ENCODE measurements around the gene DHRS4L2. TPM values are rescaled to one million over a fixed set of nuclear protein-coding genes. Genes with fewer than 3 reads are reported as not detected.
"Not testable (repeated sequence)": the region's sequence is repeated elsewhere in the genome, so short reads cannot be mapped to it uniquely, and the experiment has no call there.

Gene DHRS4L2
- total RNA-seq, 1 donor from 2014 or later: 8.3 TPM

DNA sequence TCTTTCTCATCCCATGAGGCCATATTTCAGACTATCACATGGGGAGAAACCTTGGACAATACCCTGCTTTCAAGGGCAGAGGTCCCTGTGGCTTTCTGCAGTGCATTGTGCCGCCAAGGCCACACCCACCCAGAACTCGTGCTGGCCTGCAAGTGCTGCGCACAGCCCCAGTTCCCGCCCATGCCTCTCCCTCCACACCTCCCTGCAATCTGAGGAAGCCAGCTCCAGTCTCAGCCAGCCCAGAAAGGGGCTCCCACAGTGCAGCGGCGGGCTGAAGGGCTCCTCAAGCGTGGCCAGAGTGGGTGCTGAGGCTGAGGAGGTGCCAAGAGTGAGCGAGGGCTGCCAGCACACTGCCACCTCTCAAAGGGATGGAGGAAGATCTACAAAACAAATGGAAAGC is 15.6 kb upstream of the DHRS4L2 start:
- not testable (repeated sequence) for DNase-seq (ENCODE audit: low read depth)

DNA sequence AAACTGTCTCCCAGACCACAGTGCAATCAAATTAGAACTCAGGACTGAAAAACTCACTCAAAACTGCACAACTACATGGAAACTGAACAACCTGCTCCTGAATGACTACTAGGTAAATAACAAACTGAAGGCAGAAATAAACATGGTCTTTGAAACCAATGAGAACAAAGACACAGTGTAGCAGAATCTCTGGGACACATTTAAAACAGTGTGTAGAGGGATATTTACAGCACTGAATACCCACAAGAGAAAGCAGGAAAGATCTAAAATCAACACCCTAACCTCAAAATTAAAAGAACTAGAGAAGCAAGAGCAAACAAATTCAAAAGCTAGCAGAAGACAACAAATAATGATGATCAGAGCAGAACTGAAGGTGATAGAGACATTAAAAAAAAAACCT is 14.7 kb upstream of the DHRS4L2 start:
- not testable (repeated sequence) for DNase-seq (ENCODE audit: low read depth)

DNA sequence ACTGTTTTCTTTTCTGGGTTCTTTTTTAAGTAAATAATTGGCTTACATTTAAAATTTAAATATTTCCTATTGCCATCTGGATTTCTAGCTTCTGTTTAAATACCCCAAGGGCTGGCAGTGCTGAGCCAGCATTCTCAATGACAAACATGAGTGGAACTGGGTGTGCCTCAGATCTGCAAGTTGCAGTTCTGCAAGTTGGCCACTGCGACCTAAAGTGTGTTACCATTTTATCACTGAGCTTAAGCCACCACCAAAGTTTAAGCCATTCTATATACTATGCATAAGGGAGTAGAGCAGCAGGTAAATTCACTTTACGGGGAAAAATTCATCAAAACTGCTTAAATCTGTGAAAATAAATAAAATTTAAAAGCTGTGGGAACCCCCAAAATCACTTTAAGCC is 11.5 kb upstream of the DHRS4L2 start:
- not testable (repeated sequence) for DNase-seq (ENCODE audit: low read depth)

DNA sequence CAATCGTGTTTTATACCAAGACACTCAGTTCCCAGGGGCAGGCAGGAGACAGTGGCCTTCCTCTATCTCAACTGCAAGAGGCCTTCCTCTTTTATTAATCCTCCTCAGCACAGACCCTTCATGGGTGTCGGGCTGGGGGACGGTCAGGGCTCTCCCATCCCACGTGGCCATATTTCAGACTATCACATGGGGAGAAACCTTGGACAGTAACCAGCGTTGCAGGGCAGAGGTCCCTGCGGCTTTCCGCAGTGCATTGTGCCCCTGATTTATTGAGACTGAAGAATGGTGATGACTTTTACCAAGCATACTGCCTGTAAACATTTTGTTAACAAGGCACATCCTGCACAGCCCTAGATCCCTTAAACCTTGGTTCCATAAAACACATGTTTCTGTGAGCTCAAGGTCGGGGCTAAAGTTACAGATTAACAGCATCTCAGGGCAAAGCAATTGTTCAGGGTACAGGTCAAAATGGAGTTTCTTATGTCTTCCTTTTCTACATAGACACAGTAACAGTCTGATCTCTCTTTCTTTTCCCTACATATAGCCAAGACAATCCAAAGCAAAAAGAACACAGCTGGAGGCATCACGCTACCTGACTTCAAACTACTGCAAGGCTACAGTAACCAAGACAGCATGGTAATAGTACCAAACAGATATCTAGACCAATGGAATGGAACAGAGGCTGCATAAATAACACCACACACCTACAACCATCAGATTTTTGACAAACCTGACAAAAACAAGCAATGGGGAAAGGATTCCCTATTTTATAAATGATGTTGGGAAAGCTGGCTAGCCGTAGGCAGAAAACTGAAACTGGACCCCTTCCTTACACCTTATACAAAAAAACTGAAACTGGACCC is 6.5 kb upstream of the DHRS4L2 start:
- peak; percentile 30 for DNase-seq (ENCODE audit: low read depth)

DNA sequence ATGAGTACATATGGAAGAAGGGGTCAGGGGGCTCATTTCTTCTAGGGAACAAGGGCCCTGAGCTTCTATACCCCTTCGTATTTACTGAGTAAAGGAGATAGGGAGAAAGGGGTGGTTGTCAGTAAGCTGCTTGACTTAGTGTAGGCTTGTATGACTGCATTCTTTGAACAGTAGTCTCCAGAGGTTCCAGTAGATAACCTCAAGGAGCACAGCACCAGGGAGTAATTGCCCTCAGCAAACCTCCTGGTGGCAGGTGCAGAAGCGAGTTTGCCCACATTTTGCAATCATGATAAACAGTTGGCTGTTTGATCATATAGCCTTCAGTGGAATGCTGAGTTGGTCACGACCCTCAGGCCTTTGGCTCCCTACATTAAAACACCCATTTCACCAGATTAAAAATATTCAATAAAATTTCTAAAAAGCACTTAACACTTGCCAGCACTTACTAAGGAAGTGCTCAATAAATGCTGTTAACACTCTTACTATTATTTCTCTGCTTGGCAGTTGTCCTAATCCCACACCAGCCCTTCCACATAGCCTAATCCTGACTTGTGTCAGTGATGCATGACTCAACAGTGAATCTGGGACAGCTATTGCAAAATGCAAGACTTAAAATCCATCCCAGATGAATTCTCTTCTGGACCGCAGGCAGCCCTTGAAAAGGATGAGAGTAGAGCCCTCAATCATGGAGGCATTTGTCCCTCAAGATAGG is 3.7 kb upstream of the DHRS4L2 start:
- DNase-seq (ENCODE audit: low read depth): peak; percentile 54

DNA sequence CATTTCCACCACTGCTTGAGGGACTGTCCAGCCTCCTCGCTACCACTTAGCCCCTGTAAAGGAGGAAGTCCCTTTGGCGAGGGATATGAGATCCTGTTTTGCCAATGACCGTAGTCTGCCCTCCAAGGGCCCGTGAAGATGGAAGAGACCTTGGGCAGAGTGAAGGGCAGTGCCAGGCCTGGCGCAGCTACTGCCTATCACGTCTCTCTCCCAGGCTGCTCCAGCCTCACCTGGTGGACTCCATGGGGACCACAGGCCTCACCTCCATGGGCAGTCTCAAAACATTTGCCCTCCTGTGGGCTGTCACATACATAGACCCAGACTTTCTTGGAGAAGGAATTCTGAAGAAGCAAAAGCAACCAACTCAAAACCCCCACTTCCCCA is 514 bp upstream of the DHRS4L2 start:
- not testable (repeated sequence) for DNase-seq (ENCODE audit: low read depth)

DNA sequence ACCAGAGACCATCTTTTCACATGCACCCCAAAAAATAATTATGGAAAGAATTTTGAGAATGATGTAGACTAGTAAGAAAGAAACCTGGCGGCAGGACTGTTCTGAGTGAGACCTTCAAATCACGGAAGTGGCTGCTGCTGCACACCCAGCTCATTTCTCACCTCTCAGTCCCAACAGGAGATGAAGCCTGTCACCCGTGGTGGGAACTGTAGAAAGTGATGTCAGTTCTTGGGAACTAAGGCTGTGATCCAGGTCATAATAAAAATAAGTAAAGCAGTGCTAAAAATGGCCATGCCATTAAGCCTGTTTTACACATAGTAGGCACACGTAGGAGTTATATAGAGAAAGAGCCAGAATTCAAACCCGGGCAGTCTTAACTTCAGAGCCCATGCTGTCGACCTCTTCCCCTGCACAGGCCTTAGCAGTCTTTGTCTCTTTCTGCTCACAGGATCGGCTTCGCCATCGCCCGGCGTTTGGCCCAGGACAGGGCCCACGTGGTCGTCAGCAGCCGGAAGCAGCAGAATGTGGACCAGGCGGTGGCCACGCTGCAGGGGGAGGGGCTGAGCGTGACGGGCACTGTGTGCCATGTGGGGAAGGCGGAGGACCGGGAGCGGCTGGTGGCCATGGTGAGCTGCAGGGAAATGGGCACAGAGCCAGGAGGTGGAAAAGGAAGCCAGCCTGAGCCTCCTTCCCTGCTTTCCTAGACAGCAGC is 1.2 kb downstream of the DHRS4L2 start:
- not testable (repeated sequence) for DNase-seq (ENCODE audit: low read depth)

DNA sequence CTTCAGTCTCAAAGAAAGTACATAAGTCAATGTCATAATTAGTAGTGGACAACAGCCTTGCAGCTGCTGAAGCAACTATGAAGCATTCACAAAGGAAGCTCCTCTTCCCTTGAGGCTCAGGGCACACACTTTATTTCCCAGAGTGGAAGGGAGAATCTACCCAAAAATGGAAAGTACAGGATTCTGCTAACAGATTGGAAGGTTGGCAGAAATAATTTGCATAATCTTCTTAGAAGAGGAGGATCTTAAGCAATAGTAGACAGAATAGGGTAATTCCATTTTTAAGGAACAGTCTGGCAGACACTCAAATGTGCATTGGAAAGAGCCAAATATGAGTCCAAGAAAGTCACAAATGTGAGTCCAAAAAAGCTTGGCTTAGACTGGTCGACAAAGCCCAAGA is 2.2 kb downstream of the DHRS4L2 start:
- DNase-seq (ENCODE audit: low read depth): not testable (repeated sequence)

DNA sequence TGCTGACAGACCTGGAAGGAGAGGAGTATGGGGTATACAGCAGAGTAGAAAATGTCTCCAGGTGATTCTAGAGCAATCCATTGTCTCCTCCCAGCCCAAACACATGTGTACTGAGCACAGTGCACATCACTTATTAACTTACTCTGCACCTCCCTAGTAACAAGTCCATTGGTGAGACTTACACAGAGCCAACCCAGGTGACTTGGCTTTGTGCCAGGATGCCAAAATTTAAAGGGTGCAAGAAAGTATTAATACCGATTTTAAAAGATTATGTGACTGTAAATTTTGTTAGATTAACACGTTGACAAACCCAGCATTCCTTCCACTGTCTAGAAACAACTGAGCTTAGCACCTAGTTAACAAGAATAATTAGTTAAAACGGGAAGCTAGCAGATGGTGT is 4.3 kb downstream of the DHRS4L2 start:
- DNase-seq (ENCODE audit: low read depth): not testable (repeated sequence)

DNA sequence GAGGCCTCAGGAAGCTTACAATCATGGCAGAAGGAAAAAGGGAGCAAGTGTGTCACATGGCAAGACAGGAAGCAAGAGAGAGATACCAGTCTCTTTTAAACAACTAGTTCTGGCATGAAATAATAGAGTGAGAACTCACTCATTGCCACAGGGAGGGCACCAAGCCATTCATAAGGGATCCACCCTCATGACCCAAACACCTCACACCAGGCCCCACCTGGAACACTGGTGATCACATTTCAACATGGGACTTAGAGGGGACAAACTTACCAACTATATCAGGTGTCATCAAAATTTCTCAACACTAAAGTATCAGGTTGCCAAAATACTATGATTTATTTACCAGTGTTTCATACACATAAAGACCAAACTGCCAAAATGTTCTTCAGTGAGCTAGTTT is 7.3 kb downstream of the DHRS4L2 start:
- DNase-seq (ENCODE audit: low read depth): not testable (repeated sequence)

DNA sequence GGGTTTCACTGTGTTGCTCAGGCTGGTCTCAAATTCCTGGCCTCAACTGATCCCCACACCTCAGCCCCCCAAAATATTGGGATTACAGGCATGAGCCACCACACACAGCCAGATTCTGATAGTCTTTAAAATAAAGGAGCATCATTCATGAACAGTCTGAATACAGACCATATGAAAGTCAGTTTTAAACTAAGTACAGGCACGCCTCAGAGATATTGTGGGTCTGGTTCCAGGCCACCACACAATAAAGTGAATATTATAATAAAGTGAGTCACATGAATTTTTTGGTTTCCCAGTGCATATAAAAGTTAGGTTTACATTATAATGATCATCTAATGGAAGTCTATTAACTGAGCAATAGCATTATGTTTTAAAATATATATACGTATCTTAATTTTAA is 8.1 kb downstream of the DHRS4L2 start:
- not testable (repeated sequence) for DNase-seq (ENCODE audit: low read depth)

DNA sequence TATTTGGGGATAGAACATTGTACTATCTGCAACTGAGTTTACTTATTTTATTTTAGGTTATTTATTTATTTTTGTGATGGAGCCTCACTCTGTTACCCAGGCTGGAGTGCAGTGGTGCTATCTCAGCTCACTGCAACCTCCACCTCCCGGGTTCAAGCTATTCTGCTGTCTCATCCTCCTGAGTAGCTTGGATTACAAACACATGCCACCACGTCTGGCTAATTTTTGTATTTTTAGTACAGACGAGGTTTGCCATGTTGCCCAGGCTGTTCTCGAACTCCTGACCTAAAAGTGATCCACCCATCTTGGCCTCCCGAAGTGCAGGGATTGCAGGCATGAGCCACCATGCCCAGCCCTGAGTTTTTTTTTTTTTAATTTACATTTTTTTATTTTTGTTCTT is 10.9 kb downstream of the DHRS4L2 start:
- DNase-seq (ENCODE audit: low read depth): not testable (repeated sequence)

DNA sequence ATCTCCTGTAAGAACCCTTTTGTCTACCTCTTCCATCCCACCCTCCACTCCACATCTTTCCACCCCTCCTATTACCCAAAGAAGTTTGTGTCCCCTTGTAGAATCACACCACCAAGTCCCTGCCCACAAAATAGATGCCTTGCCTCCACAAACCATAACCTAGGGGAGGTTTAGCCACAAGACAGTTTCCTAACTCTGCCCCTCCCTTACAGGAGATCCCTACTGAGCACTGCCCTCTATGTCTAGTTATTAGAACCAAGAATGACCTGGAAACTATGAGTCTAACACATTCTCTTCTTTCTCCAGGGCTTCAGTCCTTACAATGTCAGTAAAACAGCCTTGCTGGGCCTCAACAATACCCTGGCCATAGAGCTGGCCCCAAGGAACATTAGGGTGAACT is 12.3 kb downstream of the DHRS4L2 start:
- not testable (repeated sequence) for DNase-seq (ENCODE audit: low read depth)

DNA sequence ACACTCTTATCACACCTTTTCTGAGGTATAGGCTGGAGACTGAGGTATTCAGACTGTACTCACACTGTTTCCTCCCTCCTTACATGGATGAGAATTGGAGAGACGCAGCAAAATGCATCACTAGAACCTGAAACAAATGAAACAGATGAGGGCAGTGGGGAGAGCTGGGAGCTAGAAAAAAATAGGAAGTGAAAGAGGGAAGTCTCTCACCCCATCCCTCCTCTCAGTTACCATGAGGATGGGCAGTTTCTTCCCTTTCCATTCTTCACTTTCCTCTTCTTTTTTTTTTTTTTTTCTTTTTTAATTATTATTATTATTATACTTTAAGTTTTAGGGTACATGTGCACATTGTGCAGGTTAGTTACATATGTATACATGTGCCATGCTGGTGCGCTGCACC is 12.9 kb downstream of the DHRS4L2 start:
- DNase-seq (ENCODE audit: low read depth): not testable (repeated sequence)

DNA sequence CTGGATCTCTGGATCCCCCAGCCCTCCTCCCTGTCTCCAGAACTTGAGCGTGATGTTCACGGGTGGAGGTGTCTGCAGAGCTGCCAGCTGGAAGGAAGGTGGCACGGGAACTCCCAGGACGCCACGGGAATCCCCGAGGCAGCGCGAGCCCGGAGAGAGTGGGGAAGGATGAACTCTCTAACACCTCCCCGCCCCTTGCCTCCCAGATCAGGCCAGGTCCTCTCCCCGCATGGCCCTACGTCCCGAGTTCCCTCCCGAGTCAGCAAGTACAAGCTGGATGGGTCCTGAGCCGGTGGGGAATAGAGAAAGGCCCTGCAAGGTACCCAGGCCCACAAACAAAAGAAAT is 17.7 kb downstream of the DHRS4L2 start:
- DNase-seq (ENCODE audit: low read depth): not testable (repeated sequence)

DNA sequence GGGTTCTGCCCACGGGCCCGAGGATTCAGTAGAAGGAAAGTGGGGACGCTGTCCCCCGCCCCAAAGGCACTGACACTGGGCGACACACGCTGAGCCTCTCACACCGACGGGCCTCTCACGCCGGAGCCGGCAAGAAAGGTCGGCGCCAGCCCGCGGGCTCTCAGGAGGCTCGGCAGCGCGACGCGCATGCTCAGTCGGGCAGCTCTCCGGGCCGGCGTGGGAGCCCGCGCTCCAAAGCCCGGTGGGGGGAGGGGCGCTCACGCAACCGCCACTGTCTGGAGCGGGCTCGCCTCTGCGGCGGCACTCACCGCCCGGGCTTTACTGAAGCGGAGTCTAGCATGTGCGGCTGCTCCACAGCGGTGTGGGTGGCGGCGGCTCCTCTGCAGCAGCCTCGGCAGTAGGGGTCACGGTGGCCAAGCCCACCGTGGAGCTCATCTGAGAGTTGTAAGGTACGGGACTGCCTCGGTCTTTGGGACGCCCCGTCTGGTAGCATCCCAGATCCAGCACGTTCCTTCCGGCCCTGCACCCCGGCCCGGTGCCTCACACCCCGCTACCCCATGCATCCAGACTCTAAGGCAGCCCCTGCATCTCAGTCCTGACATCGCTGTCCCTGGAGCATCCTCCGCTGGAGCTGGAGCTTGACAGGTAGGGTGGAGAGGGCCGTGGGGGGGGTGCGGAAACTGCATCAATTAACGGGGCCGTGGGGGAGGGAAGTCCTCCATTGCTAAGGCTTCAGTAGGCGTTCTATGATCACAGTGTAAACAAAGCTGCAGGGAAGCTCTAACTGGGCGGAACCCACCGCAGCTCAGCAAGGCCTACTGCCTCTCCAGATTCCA is 18.3 kb downstream of the DHRS4L2 start:
- DNase-seq (ENCODE audit: low read depth): not testable (repeated sequence)

DNA sequence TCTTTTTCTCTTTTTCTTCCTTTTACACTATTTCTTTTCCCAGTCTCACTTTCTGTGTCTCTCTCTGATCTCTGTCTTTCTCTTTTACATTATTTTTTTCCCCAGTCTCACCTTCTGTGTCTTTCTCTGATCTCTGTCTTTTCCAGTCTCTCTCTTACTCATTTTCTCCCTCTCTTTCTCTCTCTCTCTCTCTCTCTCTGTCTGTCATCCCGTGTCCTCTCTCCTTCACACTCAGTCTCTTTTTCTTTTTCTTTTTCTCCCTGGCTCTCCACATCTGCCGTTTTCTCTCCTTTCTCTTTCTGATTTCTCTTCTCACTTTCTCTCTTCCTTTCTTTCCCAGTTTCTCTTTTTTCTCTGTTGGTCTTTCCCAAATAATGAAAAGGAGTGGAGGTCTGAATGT is 22.3 kb downstream of the DHRS4L2 start:
- DNase-seq (ENCODE audit: low read depth): no peak

DNA sequence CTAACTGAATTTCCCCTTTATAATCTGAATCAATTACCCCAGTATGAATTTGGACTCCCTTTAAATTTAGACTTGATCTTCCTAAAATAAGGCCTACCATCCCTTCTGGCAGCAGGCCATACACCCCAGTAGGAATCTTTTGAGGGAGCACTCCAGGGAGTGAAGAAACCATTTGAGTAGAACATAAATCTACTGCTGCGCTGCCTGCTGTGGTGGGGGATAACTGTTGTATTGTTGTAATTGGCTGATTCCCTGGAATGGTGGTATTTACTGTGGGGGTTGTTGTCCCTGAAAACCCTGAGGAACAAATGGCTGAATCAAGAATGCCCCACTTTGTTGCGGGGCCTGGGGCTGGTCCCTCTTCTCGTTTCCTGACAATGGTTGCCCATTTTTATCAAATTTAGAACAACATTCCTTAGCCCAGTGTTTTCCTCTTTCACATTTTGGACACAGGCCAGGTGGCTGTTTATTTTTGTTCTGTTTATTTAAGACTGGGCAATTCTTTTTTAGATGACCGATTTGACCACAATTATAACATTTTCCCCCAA is 24.1 kb downstream of the DHRS4L2 start:
- not testable (repeated sequence) for DNase-seq (ENCODE audit: low read depth)

DNA sequence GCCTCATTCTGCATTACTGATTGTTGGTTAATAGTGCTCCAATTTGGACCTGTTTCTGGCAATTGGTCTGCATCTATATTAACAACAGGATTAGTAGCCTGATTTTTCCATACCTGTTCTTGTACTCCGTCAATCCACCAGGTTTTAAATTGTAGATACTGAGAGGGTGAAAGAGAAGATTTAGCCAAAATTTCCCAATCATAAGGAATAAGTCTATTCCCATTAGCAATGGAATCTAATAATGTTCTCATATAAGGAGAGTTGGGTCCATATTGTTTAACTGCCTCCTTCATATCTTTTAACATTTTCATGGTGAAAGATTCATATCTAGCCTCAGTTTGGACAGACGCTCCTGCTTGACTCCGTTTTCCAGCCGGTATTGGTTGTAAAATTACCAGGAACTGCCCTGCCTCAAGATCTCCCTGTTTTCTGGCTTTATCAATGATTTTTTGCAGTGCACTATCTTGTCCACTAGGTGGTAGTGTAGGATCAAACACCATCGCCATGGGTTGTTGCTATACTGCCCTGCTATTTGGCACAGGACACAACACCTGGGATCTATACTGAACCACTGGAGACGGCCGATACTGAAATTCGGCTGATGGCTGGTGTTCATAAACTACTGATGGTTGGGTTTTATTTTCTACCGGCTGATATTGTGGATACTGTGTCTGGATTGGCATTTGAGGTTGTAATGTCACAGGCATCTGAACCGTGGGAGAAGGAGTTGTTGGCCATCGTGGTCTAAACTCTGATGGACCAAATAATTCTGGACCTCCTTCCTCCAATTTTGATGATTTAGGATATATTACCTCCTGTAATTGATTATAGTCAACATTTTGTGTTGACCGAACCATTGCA is 25.2 kb downstream of the DHRS4L2 start:
- peak; percentile 61 for DNase-seq (ENCODE audit: low read depth)

DNA sequence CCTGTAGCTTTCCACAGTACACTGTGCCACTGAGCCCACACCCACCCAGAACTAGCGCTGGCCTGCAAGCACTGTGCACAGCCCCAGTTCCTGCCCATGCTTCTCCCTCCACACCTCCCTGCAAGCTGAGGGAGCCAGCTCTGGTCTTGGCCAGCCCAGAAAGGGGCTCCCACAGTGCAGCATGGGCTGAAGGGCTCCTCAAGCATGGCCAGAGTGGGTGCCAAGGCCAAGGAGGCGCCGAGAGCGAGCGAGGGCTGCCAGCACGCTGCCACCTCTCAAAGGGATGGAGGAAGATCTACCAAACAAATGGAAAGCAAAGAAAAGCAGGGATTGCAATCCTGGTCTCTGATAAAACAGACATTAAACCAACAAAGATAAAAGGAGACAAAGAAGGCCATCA is 27.0 kb downstream of the DHRS4L2 start:
- not testable (repeated sequence) for DNase-seq (ENCODE audit: low read depth)
